ENCODE results near the gene ADK. TPM values are rescaled to one million over a fixed set of nuclear protein-coding genes. Genes with fewer than 3 reads are reported as not detected.
A peak's percentile ranks its signal among the peaks of the same experiment; 100 is the strongest.

ADK gene
- 18.1 and 26.5 TPM in 2 replicates for total RNA-seq (2014; rRNA removed; shearing (Covaris generic); ENCODE audit: low replicate concordance)

GRCh38 chr10:74150990-74151878 lies at the start of gene ADK:
ADK (plus strand) TSS chr10:74151221; CDS start chr10:74151279, 58 bp downstream.
- H3K27me3 ChIP-seq, result no peaks in the 10 kb centered on the region
- peaks cover 10% of the 10 kb centered on the region for H3K36me3 ChIP-seq
- H3K9me3 ChIP-seq, result no peaks in the 10 kb centered on the region
- H3K4me3 ChIP-seq, result peak within 1 kb of the TSS; percentile 74
- DNase-seq, result peak; percentile 96

- Histone ChIP-seq H3K36me3 (peaks cover 83% of the 10 kb centered on the region), H3K27me3 (no peaks in the 10 kb centered on the region), H3K9me3 (no peaks in the 10 kb centered on the region), H3K4me3 (no peak overlapping the region)
- no peak for DNase-seq
Measured at GRCh38 chr10:74103560-74104258, 47.3 kb upstream of the ADK start.

GRCh38 chr10:74104480-74104879 lies 46.5 kb upstream of the ADK start:
- Histone ChIP-seq H3K27me3 (no peaks in the 10 kb centered on the region), H3K36me3 (peaks cover 82% of the 10 kb centered on the region), H3K9me3 (no peaks in the 10 kb centered on the region), H3K4me3 (no peak overlapping the region)
- no peak for DNase-seq

GRCh38 chr10:74104996-74105395 lies 46.0 kb upstream of the ADK start:
- no peak for DNase-seq
- Histone ChIP-seq H3K9me3 (no peaks in the 10 kb centered on the region), H3K4me3 (no peak overlapping the region), H3K27me3 (no peaks in the 10 kb centered on the region), H3K36me3 (peaks cover 82% of the 10 kb centered on the region)

- no peak overlapping the region for H3K4me3 ChIP-seq
- no peaks in the 10 kb centered on the region for H3K27me3 ChIP-seq
- DNase-seq, result no peak
- peaks cover 91% of the 10 kb centered on the region for H3K36me3 ChIP-seq
- no peaks in the 10 kb centered on the region for H3K9me3 ChIP-seq
Measured at GRCh38 chr10:74107391-74107790, 43.6 kb upstream of the ADK start.

- H3K9me3 ChIP-seq, result no peaks in the 10 kb centered on the region
- no peak for DNase-seq
- no peaks in the 10 kb centered on the region for H3K27me3 ChIP-seq
- H3K36me3 ChIP-seq, result peaks cover 93% of the 10 kb centered on the region
- no peak overlapping the region for H3K4me3 ChIP-seq
Measured at GRCh38 chr10:74109452-74109851, 41.6 kb upstream of the ADK start.

- H3K27me3 ChIP-seq, result no peaks in the 10 kb centered on the region
- H3K9me3 ChIP-seq, result no peaks in the 10 kb centered on the region
- H3K36me3 ChIP-seq, result peaks cover 93% of the 10 kb centered on the region
- no peak overlapping the region for H3K4me3 ChIP-seq
- DNase-seq, result no peak
Measured at GRCh38 chr10:74110120-74110519, 40.9 kb upstream of the ADK start.

- H3K9me3 ChIP-seq, result no peaks in the 10 kb centered on the region
- no peak for DNase-seq
- H3K27me3 ChIP-seq, result no peaks in the 10 kb centered on the region
- H3K4me3 ChIP-seq, result no peak overlapping the region
- peaks cover 95% of the 10 kb centered on the region for H3K36me3 ChIP-seq
Measured at GRCh38 chr10:74111799-74112198, 39.2 kb upstream of the ADK start.

GRCh38 chr10:74113546-74113945 lies 37.5 kb upstream of the ADK start:
- Histone ChIP-seq H3K27me3 (no peaks in the 10 kb centered on the region), H3K36me3 (peaks cover 99% of the 10 kb centered on the region), H3K9me3 (no peaks in the 10 kb centered on the region), H3K4me3 (no peak overlapping the region)
- no peak for DNase-seq

- DNase-seq, result no peak
- H3K36me3 ChIP-seq, result peaks cover 99% of the 10 kb centered on the region
- no peaks in the 10 kb centered on the region for H3K27me3 ChIP-seq
Measured at GRCh38 chr10:74114041-74114448, 37.0 kb upstream of the ADK start.

GRCh38 chr10:74117738-74118137 lies 33.3 kb upstream of the ADK start:
- Histone ChIP-seq H3K27me3 (no peaks in the 10 kb centered on the region), H3K4me3 (no peak overlapping the region), H3K9me3 (no peaks in the 10 kb centered on the region), H3K36me3 (peaks cover 92% of the 10 kb centered on the region)
- DNase-seq, result no peak

More at GRCh38 chr10:74114041-74114448, 37.0 kb upstream of the ADK start:
- no peak overlapping the region for H3K4me3 ChIP-seq
- no peaks in the 10 kb centered on the region for H3K9me3 ChIP-seq

GRCh38 chr10:74118804-74119203 lies 32.2 kb upstream of the ADK start:
- no peaks in the 10 kb centered on the region for H3K9me3 ChIP-seq
- peak; percentile 25 for DNase-seq
- peaks cover 92% of the 10 kb centered on the region for H3K36me3 ChIP-seq

GRCh38 chr10:74120911-74121310 lies 30.1 kb upstream of the ADK start:
- Histone ChIP-seq H3K9me3 (no peaks in the 10 kb centered on the region), H3K36me3 (peaks cover 86% of the 10 kb centered on the region), H3K4me3 (no peak overlapping the region), H3K27me3 (no peaks in the 10 kb centered on the region)
- DNase-seq, result no peak

More at GRCh38 chr10:74118804-74119203, 32.2 kb upstream of the ADK start:
- no peak overlapping the region for H3K4me3 ChIP-seq
- no peaks in the 10 kb centered on the region for H3K27me3 ChIP-seq

GRCh38 chr10:74121368-74121767 lies 29.7 kb upstream of the ADK start:
- Histone ChIP-seq H3K4me3 (no peak overlapping the region), H3K9me3 (no peaks in the 10 kb centered on the region), H3K36me3 (peaks cover 85% of the 10 kb centered on the region), H3K27me3 (no peaks in the 10 kb centered on the region)
- DNase-seq, result no peak

GRCh38 chr10:74122060-74122459 lies 29.0 kb upstream of the ADK start:
- Histone ChIP-seq H3K9me3 (no peaks in the 10 kb centered on the region), H3K36me3 (peaks cover 81% of the 10 kb centered on the region), H3K4me3 (no peak overlapping the region), H3K27me3 (no peaks in the 10 kb centered on the region)
- DNase-seq, result no peak

- no peak for DNase-seq
- Histone ChIP-seq H3K4me3 (no peak overlapping the region), H3K27me3 (no peaks in the 10 kb centered on the region), H3K36me3 (peaks cover 70% of the 10 kb centered on the region), H3K9me3 (no peaks in the 10 kb centered on the region)
Measured at GRCh38 chr10:74123081-74123480, 27.9 kb upstream of the ADK start.

Measured in MG63 (cell line).